Central memory CD8-positive, alpha-beta T cell (primary cell): ENCODE results near the gene CDH23.

Source experiments
- ATAC-seq: fragments of 150-1000 bp; cut with Tn5 transposase; replicated peaks from 2 replicates; pipeline ENCODE4 v1.10.0; 2022; ENCODE audit warnings: mild to moderate bottlenecking, moderate FRiP score, moderate number of reproducible peaks; ENCODE audit not compliant: poor library complexity, severe bottlenecking; ENCODE audit errors: extremely low read depth
- DNase-seq, 2 donors: peaks; one replicate each; pipeline ENCODE4 v3.0.0; 2021; ENCODE audit warnings: low spot score in 2 of 2
- H3K27ac Mint-ChIP-seq: one replicate; pipeline ENCODE4 v1.8.0; 2022; ENCODE audit warnings: low read depth, mild to moderate bottlenecking, moderate library complexity, mixed read lengths
- H3K27me3 Mint-ChIP-seq: one replicate; pipeline ENCODE4 v1.8.0; 2022; ENCODE audit warnings: mixed read lengths
- H3K36me3 Mint-ChIP-seq: one replicate; pipeline ENCODE4 v1.8.0; 2022; ENCODE audit warnings: mild to moderate bottlenecking, moderate library complexity, mixed read lengths; ENCODE audit not compliant: insufficient read depth
- H3K4me1 Mint-ChIP-seq: one replicate; pipeline ENCODE4 v1.8.0; 2022; ENCODE audit warnings: mixed read lengths
- H3K4me3 Mint-ChIP-seq: one replicate; pipeline ENCODE4 v1.8.0; 2022; ENCODE audit warnings: mild to moderate bottlenecking, moderate library complexity, mixed read lengths
- H3K9me3 Mint-ChIP-seq: one replicate; pipeline ENCODE4 v1.8.0; 2022; ENCODE audit warnings: mixed read lengths

Gene CDH23

GRCh38 chr10:71433768-71434744 is 37.3 kb downstream of the CDH23 start:
- Mint-ChIP-seq H3K27ac (peak overlapping the region; percentile 59), H3K27me3 (peaks cover 11% of the 10 kb centered on the region), H3K4me1 (peaks cover 15% of the 10 kb centered on the region), H3K9me3 (no peaks in the 10 kb centered on the region), H3K4me3 (no peak overlapping the region), H3K36me3 (peaks cover 2% of the 10 kb centered on the region)
- peak; percentile 92 for ATAC-seq
- DNase-seq = peak in 1 of 2 donors; percentile 39

GRCh38 chr10:71434760-71435394 is 38.2 kb downstream of the CDH23 start:
- ATAC-seq (no peak), DNase-seq (no peak)
- peaks cover 2% of the 10 kb centered on the region for H3K36me3 Mint-ChIP-seq
- H3K9me3 Mint-ChIP-seq = no peaks in the 10 kb centered on the region
- peaks cover 15% of the 10 kb centered on the region for H3K4me1 Mint-ChIP-seq
- H3K4me3 Mint-ChIP-seq = no peak overlapping the region
- peak overlapping the region; percentile 59 for H3K27ac Mint-ChIP-seq
- H3K27me3 Mint-ChIP-seq = peaks cover 3% of the 10 kb centered on the region

- Mint-ChIP-seq H3K4me1 (peaks cover 15% of the 10 kb centered on the region), H3K36me3 (peaks cover 1% of the 10 kb centered on the region), H3K27me3 (no peaks in the 10 kb centered on the region), H3K27ac (peak overlapping the region; percentile 16), H3K9me3 (no peaks in the 10 kb centered on the region), H3K4me3 (no peak overlapping the region)
- no peak for DNase-seq
- ATAC-seq = no peak
Measured at GRCh38 chr10:71435571-71436267, 39.0 kb downstream of the CDH23 start.

- Mint-ChIP-seq H3K27me3 (no peaks in the 10 kb centered on the region), H3K36me3 (peaks cover 1% of the 10 kb centered on the region), H3K4me3 (no peak overlapping the region), H3K4me1 (peaks cover 15% of the 10 kb centered on the region), H3K9me3 (no peaks in the 10 kb centered on the region), H3K27ac (no peak overlapping the region)
- DNase-seq (no peak), ATAC-seq (no peak)
Measured at GRCh38 chr10:71436268-71437125, 39.8 kb downstream of the CDH23 start.

- H3K27me3 Mint-ChIP-seq = no peaks in the 10 kb centered on the region
- peaks cover 15% of the 10 kb centered on the region for H3K4me1 Mint-ChIP-seq
- peaks cover 1% of the 10 kb centered on the region for H3K36me3 Mint-ChIP-seq
- no peak overlapping the region for H3K27ac Mint-ChIP-seq
- H3K9me3 Mint-ChIP-seq = no peaks in the 10 kb centered on the region
- no peak for ATAC-seq
- no peak for DNase-seq
- no peak overlapping the region for H3K4me3 Mint-ChIP-seq
Measured at GRCh38 chr10:71437537-71438092, 40.9 kb downstream of the CDH23 start.

GRCh38 chr10:71438761-71439160 is 42.0 kb downstream of the CDH23 start:
- Mint-ChIP-seq H3K9me3 (no peaks in the 10 kb centered on the region), H3K4me3 (no peak overlapping the region), H3K27ac (no peak overlapping the region), H3K4me1 (peaks cover 14% of the 10 kb centered on the region), H3K27me3 (no peaks in the 10 kb centered on the region), H3K36me3 (no peaks in the 10 kb centered on the region)
- ATAC-seq (no peak), DNase-seq (no peak)

GRCh38 chr10:71439670-71440425 is 43.1 kb downstream of the CDH23 start:
- no peaks in the 10 kb centered on the region for H3K9me3 Mint-ChIP-seq
- no peaks in the 10 kb centered on the region for H3K27me3 Mint-ChIP-seq
- no peak overlapping the region for H3K27ac Mint-ChIP-seq
- no peaks in the 10 kb centered on the region for H3K36me3 Mint-ChIP-seq
- DNase-seq (no peak), ATAC-seq (no peak)
- peaks cover 5% of the 10 kb centered on the region for H3K4me1 Mint-ChIP-seq
- H3K4me3 Mint-ChIP-seq = no peak overlapping the region

- no peak for ATAC-seq
- Mint-ChIP-seq H3K27me3 (no peaks in the 10 kb centered on the region), H3K36me3 (no peaks in the 10 kb centered on the region)
Measured at GRCh38 chr10:71440506-71441035, 43.9 kb downstream of the CDH23 start.

GRCh38 chr10:71442000-71442399 is 45.3 kb downstream of the CDH23 start:
- no peak overlapping the region for H3K4me3 Mint-ChIP-seq
- DNase-seq (no peak), ATAC-seq (no peak)
- H3K4me1 Mint-ChIP-seq = no peaks in the 10 kb centered on the region
- H3K27me3 Mint-ChIP-seq = no peaks in the 10 kb centered on the region
- no peaks in the 10 kb centered on the region for H3K36me3 Mint-ChIP-seq
- H3K27ac Mint-ChIP-seq = no peak overlapping the region
- H3K9me3 Mint-ChIP-seq = no peaks in the 10 kb centered on the region

More at GRCh38 chr10:71440506-71441035, 43.9 kb downstream of the CDH23 start:
- no peaks in the 10 kb centered on the region for H3K9me3 Mint-ChIP-seq
- H3K27ac Mint-ChIP-seq = no peak overlapping the region
- no peak overlapping the region for H3K4me3 Mint-ChIP-seq
- DNase-seq = no peak
- H3K4me1 Mint-ChIP-seq = peaks cover under 1% of the 10 kb centered on the region

GRCh38 chr10:71442859-71443570 is 46.3 kb downstream of the CDH23 start:
- H3K27ac Mint-ChIP-seq = no peak overlapping the region
- ATAC-seq (no peak), DNase-seq (no peak)
- no peaks in the 10 kb centered on the region for H3K36me3 Mint-ChIP-seq
- H3K9me3 Mint-ChIP-seq = no peaks in the 10 kb centered on the region
- no peaks in the 10 kb centered on the region for H3K4me1 Mint-ChIP-seq
- no peak overlapping the region for H3K4me3 Mint-ChIP-seq
- no peaks in the 10 kb centered on the region for H3K27me3 Mint-ChIP-seq

GRCh38 chr10:71443676-71444075 is 47.0 kb downstream of the CDH23 start:
- H3K9me3 Mint-ChIP-seq = no peaks in the 10 kb centered on the region
- DNase-seq (no peak), ATAC-seq (no peak)
- no peaks in the 10 kb centered on the region for H3K36me3 Mint-ChIP-seq
- no peaks in the 10 kb centered on the region for H3K4me1 Mint-ChIP-seq
- H3K4me3 Mint-ChIP-seq = no peak overlapping the region
- no peaks in the 10 kb centered on the region for H3K27me3 Mint-ChIP-seq
- no peak overlapping the region for H3K27ac Mint-ChIP-seq
